Transverse colon (tissue), 4 donors: Measurements from ENCODE around the gene CAMTA1.

Source experiments
- CTCF ChIP-seq, 5 experiments: fragments of 200-600 bp in 3 of 5; fragments of 450-650 bp in 2 of 5; sonication (generic) in 3 of 5; IDR thresholded peaks; 1 replicate in 2 of 5; 2 replicates in 3 of 5; pipeline ENCODE4 v1.5.1; 2016 to 2017; ENCODE audit warnings: antibody characterized with exemption in 5 of 5, inconsistent platforms in 3 of 5, mild to moderate bottlenecking in 2 of 5, moderate library complexity in 1 of 5
- POLR2A ChIP-seq: fragments of 450-650 bp; IDR thresholded peaks from one replicate; pipeline ENCODE4 v1.6.1; 2016; ENCODE audit warnings: antibody characterized with exemption, mild to moderate bottlenecking, moderate library complexity
- POLR2AphosphoS5 ChIP-seq, 3 donors: sonication (generic); formaldehyde crosslinking; IDR thresholded peaks; one replicate each; pipeline ENCODE4 v1.6.1; 2016; ENCODE audit warnings: antibody characterized with exemption in 3 of 3

GRCh38 chr1:7781501-7781900 lies 996.2 kb downstream of the CAMTA1 start:
- TF ChIP-seq CTCF (IDR thresholded peaks at IDR 0.05) (no peak), POLR2A (no peak), POLR2AphosphoS5 (IDR thresholded peaks at IDR 0.05) (no peak)
